HuH-7 (cell line): ENCODE measurements around the gene CISD2.
"Not testable (repeated sequence)": the region's sequence is repeated elsewhere in the genome, so short reads cannot be mapped to it uniquely, and the experiment has no call there.

Experiments
- DNase-seq: peaks from one replicate; pipeline ENCODE4 v3.0.0; 2011; ENCODE audit warnings: low spot score

Gene CISD2

GRCh38 chr4:102850370-102850769 lies 18.4 kb upstream of the CISD2 start:
- no peak for DNase-seq

- DNase-seq: no peak
These were observed 9.8 kb upstream of the CISD2 start for GRCh38 chr4:102858828-102859464.

DNA sequence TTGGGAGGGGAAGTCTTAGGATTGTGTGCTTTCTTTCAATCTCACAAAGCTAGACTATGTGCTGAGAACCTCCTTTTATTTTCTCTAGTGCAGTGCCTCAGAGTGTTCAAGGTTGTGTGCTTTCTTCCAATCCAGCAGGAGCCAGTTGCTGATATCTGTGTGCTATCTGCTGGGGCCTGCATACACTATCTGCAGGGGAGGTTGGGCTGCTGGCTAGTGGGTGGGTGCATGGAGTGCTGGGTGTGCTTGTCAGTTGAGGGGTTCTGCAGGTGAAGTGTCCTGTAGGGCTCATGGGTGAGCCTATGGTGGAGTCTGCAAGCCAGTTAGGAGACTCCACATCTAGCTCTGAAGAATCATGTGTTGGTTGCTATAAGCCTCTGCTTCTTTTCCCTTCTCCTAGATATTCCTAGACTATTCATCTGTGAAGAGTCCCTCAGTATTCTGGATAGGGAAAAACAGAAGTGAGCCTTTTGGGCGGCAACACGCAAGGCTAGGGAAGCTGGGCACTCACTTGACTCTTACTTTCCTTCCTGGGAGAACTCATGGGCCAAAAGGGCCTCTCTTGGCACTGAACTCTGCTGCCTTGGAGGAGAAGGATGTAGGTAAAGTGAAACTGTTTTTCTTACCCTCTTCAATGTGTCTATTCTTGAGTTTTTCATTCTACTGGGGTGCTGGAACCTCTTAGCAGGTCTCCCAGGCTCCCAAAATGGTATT lies 8.0 kb upstream of the CISD2 start:
- DNase-seq: no peak

DNA sequence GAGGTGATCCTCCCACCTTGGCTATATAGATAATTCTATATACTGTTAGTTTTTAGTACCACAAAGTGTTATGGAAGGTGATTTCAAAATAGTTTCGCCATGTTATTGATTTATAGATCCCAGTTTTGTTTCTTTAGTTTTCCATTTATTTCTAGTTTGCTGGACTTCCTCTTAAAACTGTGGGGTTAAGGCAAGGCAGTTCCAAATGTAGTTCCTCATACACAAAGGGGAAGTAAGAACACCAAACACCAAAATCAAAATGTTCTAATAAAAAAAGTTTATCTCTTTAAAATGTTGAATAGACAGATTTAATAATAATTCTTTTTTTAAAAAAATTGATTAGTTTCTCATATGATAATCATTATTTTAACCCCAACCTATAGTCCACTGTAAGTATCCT lies 6.8 kb upstream of the CISD2 start:
- DNase-seq: no peak

GRCh38 chr4:102862747-102863146 lies 6.0 kb upstream of the CISD2 start:
- DNase-seq: no peak

- DNase-seq: not testable (repeated sequence)
These were observed 3.5 kb upstream of the CISD2 start for GRCh38 chr4:102865327-102865726.

GRCh38 chr4:102867278-102868152 lies 1.3 kb upstream of the CISD2 start:
- DNase-seq: no peak

DNA sequence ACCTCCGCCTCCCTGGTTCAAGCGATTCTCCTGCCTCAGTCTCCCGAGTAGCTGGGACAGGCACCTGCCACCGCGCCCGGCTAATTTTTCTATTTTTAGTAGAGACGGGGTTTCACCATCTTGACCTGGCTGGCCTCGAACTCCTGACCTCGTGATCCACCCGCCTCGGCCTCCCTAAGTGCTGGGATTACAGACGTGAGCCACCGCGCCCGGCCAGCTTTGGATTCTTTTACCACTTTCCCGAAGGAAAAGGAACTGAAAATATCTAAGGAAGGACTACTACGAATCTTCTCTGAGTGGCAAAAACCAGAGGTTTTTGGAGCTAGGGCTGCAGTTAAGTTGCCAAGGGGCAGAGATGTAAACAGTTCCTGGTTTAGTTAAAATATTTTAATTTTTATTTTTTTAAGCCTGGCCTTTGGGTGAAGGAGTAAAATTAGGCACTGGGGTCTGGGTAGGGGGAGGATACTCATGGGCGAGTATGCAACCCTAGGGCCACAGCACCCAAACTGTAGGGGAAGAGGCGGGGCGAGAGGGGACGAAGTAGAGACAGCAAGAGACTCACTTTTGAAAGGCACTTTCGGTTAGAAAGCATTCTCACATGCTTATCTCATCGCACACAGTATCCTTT lies 525 bp upstream of the CISD2 start:
- no peak for DNase-seq

GRCh38 chr4:102869569-102870197 lies 891 bp downstream of the CISD2 start:
- DNase-seq: no peak

DNA sequence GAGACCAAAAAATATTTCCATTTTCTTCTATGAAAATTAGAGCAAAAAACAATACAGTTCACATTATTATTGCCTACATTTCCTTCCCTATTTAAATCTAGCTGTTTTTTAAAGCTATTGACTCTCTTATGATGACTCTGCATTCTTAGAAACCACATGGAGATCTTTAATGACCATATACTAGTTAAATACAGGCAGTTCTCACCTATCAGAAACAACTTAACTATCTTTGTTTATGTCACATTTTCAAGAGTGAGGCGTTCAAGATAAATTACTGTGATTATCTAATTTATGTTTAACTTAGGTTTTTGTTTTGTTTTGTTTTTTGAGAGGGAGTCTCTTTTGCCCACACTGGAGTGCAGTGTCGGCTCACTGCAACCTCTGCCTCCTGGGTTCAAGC lies 3.0 kb downstream of the CISD2 start:
- DNase-seq: no peak

- DNase-seq: not testable (repeated sequence)
These were observed 8.8 kb downstream of the CISD2 start for GRCh38 chr4:102877477-102878106.

DNA sequence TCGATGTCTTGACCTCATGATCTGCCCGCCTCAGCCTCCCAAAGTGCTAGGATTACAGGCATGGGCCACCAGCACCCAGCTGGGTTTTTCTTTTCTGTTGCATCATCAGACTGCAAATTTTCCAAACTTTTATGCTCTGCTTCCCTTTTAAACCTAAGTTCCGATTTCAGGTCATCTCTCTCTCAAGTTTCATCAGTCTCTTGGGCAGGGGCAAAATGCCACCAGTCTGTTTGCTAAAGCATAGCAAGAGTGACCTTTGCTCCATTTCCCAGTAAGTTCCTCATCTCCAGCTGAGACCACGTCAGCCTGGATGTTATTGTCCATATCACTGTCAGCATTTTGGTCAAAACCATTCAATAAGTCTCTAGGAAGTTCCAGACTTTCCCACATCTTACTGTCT lies 9.6 kb downstream of the CISD2 start:
- DNase-seq: not testable (repeated sequence)

- DNase-seq: no peak
These were observed 10.1 kb downstream of the CISD2 start for GRCh38 chr4:102878901-102879300.

GRCh38 chr4:102881343-102881742 lies 12.6 kb downstream of the CISD2 start:
- no peak for DNase-seq

DNA sequence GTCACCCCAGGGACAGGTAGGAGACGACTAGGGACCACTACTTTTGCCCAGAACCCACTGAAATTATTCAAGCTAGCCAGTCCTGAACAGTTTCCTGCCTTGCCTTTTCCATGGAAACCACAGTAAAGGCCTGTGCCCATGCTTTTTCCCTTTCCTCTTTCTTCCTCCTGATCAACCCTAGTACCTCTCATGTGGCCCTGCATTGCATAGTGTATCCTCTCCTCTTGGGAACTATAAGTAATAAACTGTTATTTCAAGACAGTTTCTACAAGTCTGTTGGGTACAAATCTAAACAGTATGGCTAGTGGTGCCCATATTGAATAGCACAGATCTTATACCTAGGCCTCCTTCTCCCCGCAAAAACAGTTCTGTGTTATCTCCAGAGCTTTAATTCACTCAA lies 14.5 kb downstream of the CISD2 start:
- DNase-seq: no peak

DNA sequence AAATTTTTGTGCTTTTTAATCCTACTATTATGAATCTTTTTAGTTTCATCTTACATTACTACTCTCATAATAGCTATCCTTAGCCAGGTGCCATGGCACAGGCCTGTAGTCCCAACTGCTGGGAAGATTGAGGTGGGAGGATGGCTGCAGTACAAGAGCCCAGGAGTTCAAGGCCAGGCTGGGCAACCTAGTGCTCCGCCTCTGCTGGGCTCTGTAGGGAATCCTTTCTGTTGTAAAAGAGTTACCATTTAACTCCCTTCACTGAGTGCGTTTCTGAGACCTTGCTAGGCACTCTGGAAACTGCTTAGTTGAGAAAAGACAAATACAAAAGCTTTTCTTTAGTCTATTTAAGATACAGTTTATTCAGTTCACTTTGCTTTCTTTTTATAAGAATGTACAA lies 19.8 kb downstream of the CISD2 start:
- not testable (repeated sequence) for DNase-seq

GRCh38 chr4:102889866-102890265 lies 21.1 kb downstream of the CISD2 start:
- not testable (repeated sequence) for DNase-seq

GRCh38 chr4:102896547-102896946 lies 27.8 kb downstream of the CISD2 start:
- DNase-seq: not testable (repeated sequence)

DNA sequence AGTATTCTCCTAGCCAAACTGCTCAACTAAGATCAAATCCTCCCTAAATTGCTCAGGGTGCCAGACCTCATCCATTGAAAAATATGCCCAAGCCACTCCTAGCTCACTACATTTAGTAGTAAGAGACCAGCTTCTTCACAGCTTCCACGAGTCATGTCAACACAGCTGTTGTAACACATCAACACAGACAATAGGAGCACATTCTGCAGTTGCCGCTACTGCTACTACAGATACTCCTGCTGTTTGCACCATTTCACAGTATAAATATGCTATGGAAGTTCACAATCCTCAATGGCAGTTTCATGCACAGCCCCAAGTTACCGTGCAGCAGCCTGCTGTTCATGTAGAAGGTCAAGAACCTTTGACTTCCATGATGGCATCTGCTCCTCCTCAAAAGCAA lies 28.8 kb downstream of the CISD2 start:
- DNase-seq: not testable (repeated sequence)

- no peak for DNase-seq
These were observed 33.0 kb downstream of the CISD2 start for GRCh38 chr4:102901804-102902203.

GRCh38 chr4:102918859-102919258 lies 50.1 kb downstream of the CISD2 start:
- no peak for DNase-seq
